Fibroblast of lung (primary cell): Measurements from ENCODE around the gene SUFU. TPM values are rescaled to one million over a fixed set of nuclear protein-coding genes. Genes with fewer than 3 reads are reported as not detected.
"Not testable (repeated sequence)": the region's sequence is repeated elsewhere in the genome, so short reads cannot be mapped to it uniquely, and the experiment has no call there.

Experiments used
- DNase-seq, 2 donors: peaks; one replicate each; pipeline versions ENCODE4 v3.0.0 to v3.0.0-alpha.2; 2010; ENCODE audit warnings: low read depth in 2 of 2
- H2AFZ ChIP-seq: 2 replicates; pipeline ENCODE4 v1.5.1; 2012; ENCODE audit warnings: low read length, control low read depth, inconsistent platforms
- H3K27ac ChIP-seq: 2 replicates; pipeline ENCODE4 v1.5.1; 2011; ENCODE audit warnings: low read length, control low read depth; ENCODE audit not compliant: insufficient read depth
- H3K27me3 ChIP-seq: 2 replicates; pipeline ENCODE4 v1.5.1; 2011; ENCODE audit warnings: mild to moderate bottlenecking, low read length; ENCODE audit not compliant: control insufficient read depth, insufficient read depth
- H3K36me3 ChIP-seq: 2 replicates; pipeline ENCODE4 v1.5.1; 2011; ENCODE audit warnings: low read length; ENCODE audit not compliant: control insufficient read depth, insufficient read depth
- H3K4me1 ChIP-seq: 2 replicates; pipeline ENCODE4 v1.5.1; 2011; ENCODE audit warnings: low read length; ENCODE audit not compliant: control insufficient read depth, insufficient read depth; ENCODE audit errors: extremely low read depth
- H3K4me2 ChIP-seq: 2 replicates; pipeline ENCODE4 v1.5.1; 2011; ENCODE audit warnings: low read length, control low read depth; ENCODE audit not compliant: insufficient read depth; ENCODE audit errors: extremely low read depth
- H3K4me3 ChIP-seq, 4 experiments: fragments of 200-600 bp in 1 of 4; sonication (generic) in 1 of 4; replicated peaks in 1 of 4; 2 replicates each; pipeline ENCODE4 v1.5.1; 2011 to 2016; ENCODE audit warnings: low read length in 4 of 4, low read depth in 3 of 4, mild to moderate bottlenecking in 3 of 4, control low read depth in 2 of 4, inconsistent platforms in 1 of 4, mixed read lengths in 1 of 4; ENCODE audit not compliant: insufficient read depth in 1 of 4; ENCODE audit errors: control extremely low read depth in 1 of 4
- H3K79me2 ChIP-seq: 2 replicates; pipeline ENCODE4 v1.5.1; 2012; ENCODE audit warnings: mild to moderate bottlenecking, low read length, inconsistent platforms; ENCODE audit not compliant: control insufficient read depth, insufficient read depth
- H3K9ac ChIP-seq: 2 replicates; pipeline ENCODE4 v1.5.1; 2011; ENCODE audit warnings: mild to moderate bottlenecking, low read length, control low read depth; ENCODE audit not compliant: insufficient read depth
- H3K9me3 ChIP-seq: 2 replicates; pipeline ENCODE4 v1.5.1; 2012; ENCODE audit warnings: low read depth, low read length; ENCODE audit not compliant: control insufficient read depth, insufficient read depth
- H4K20me1 ChIP-seq: 2 replicates; pipeline ENCODE4 v1.5.1; 2011; ENCODE audit warnings: low read length; ENCODE audit not compliant: control insufficient read depth, insufficient read depth; ENCODE audit errors: extremely low read depth
- CTCF ChIP-seq, 2 donors: IDR thresholded peaks in 1 of 2; conservative IDR thresholded peaks in 1 of 2; 1 replicate in 1 of 2; 2 replicates in 1 of 2; pipeline ENCODE4 v1.5.1; 2011 to 2012; ENCODE audit warnings: low read length in 2 of 2, control low read depth in 1 of 2, inconsistent platforms in 1 of 2, low read depth in 1 of 2, mild to moderate bottlenecking in 1 of 2
- EZH2 ChIP-seq: IDR thresholded peaks from 2 replicates; pipeline ENCODE4 v1.5.1; 2012; ENCODE audit warnings: low read length, control low read depth, mild to moderate bottlenecking; ENCODE audit errors: missing control alignments
- polyA plus RNA-seq, 2 donors: library from polyadenylated mRNA; depleted of rRNA in 1 of 2; stranded (reverse) in 1 of 2; unstranded in 1 of 2; fragments of >200 nt; gene quantifications; 2 replicates each; pipeline ENCODE4 v1.2.1, GENCODE V29; 2011 to 2012; ENCODE audit warnings: missing spikeins in 1 of 2
- total RNA-seq: library from RNA; depleted of rRNA; stranded (reverse); fragments of >200 nt; gene quantifications from 2 replicates; pipeline ENCODE4 v1.2.1, GENCODE V29; 2014

Gene SUFU
- total and polyA plus RNA-seq, 2 donors (not counting 1 experiment from before 2014, with no cell fraction given), result 4.3 to 5.6 TPM

- TF ChIP-seq CTCF (conservative IDR thresholded peaks at IDR 0.05 in 1 of 2, IDR thresholded peaks at IDR 0.05 in 1 of 2; ENCODE audit: low read depth in 1 of 2, low read length in 2 of 2) (no peak), EZH2 (no peak)
- DNase-seq, result no peak
Measured at GRCh38 chr10:102493771-102494170, 10.0 kb upstream of the SUFU start.

DNA sequence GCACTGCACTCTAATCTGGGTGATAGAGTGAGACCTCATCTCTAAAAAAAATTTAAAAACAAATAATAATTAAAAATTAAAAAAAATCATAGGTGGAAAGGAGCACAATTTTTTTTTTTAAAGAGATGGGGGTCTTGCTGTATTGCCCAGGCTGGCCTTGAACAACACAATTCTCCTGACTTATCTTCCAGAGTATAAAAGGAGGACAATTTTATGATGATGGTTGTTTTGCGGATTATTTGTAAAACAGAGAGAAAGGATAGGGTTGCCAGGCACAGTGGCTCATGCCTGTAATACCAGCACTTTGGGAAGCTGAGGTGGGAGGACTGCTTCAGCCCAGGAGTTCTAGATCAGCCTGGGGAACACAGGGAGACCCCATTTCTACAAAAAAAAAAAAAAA, 6.2 kb upstream of the SUFU start:
- H3K4me3 ChIP-seq, result no peak overlapping the region

More at GRCh38 chr10:102493771-102494170, 10.0 kb upstream of the SUFU start:
- H3K27ac ChIP-seq, result no peak overlapping the region
- H3K4me2 ChIP-seq, result no peak overlapping the region
- no peaks in the 10 kb centered on the region for H3K4me1 ChIP-seq
- H3K27me3 ChIP-seq, result no peaks in the 10 kb centered on the region
- no peaks in the 10 kb centered on the region for H3K9me3 ChIP-seq
- H2AFZ ChIP-seq, result no peak overlapping the region
- H3K79me2 ChIP-seq, result peaks cover 69% of the 10 kb centered on the region
- H3K9ac ChIP-seq, result no peak overlapping the region
- H3K4me3 ChIP-seq, result no peak overlapping the region
- peaks cover 6% of the 10 kb centered on the region for H3K36me3 ChIP-seq
- H4K20me1 ChIP-seq, result peaks cover 6% of the 10 kb centered on the region

GRCh38 chr10:102499356-102499755, 4.4 kb upstream of the SUFU start:
- H3K4me2 ChIP-seq, result no peak overlapping the region
- no peak overlapping the region for H3K4me3 ChIP-seq
- no peak overlapping the region for H3K27ac ChIP-seq
- peaks cover 69% of the 10 kb centered on the region for H3K79me2 ChIP-seq
- no peaks in the 10 kb centered on the region for H3K27me3 ChIP-seq
- H3K36me3 ChIP-seq, result no peaks in the 10 kb centered on the region
- no peak overlapping the region for H2AFZ ChIP-seq
- H3K9me3 ChIP-seq, result no peaks in the 10 kb centered on the region
- TF ChIP-seq EZH2, result no peak
- TF ChIP-seq CTCF (conservative IDR thresholded peaks at IDR 0.05 in 1 of 2, IDR thresholded peaks at IDR 0.05 in 1 of 2; ENCODE audit: low read depth in 1 of 2, low read length in 2 of 2), result no peak
- peaks cover 4% of the 10 kb centered on the region for H4K20me1 ChIP-seq
- H3K9ac ChIP-seq, result no peak overlapping the region
- DNase-seq, result no peak
- H3K4me1 ChIP-seq, result no peaks in the 10 kb centered on the region

More for the DNA sequence above, 6.2 kb upstream of the SUFU start:
- no peak for TF ChIP-seq EZH2
- no peak for TF ChIP-seq CTCF (conservative IDR thresholded peaks at IDR 0.05 in 1 of 2, IDR thresholded peaks at IDR 0.05 in 1 of 2; ENCODE audit: low read depth in 1 of 2, low read length in 2 of 2)
- DNase-seq, result no peak
- H3K4me1 ChIP-seq, result no peaks in the 10 kb centered on the region
- H3K27ac ChIP-seq, result no peak overlapping the region
- no peaks in the 10 kb centered on the region for H3K9me3 ChIP-seq
- no peak overlapping the region for H3K4me2 ChIP-seq
- no peak overlapping the region for H3K9ac ChIP-seq
- H4K20me1 ChIP-seq, result peaks cover 6% of the 10 kb centered on the region
- H3K79me2 ChIP-seq, result peaks cover 84% of the 10 kb centered on the region
- H3K36me3 ChIP-seq, result peaks cover 2% of the 10 kb centered on the region
- H2AFZ ChIP-seq, result no peak overlapping the region
- H3K27me3 ChIP-seq, result no peaks in the 10 kb centered on the region

DNA sequence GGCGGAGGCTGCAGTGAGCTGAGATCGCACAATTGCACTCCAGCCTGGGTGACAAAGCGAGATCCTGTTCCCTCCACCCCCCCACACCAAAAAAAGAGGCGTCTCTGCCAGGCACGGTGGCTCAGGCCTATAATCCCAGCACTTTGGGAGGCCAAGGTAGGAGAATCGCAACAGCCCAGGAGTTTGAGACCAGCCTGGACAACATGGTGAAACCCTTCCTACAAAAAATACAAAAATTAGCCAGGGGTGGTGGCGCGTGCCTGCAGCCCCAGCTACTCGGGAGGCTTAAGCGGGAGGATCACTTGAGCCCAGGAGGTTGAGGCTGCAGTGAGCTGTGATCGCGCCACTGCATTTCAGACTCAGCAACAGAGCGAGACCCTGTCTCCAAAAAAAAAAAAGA, 3.1 kb upstream of the SUFU start:
- H4K20me1 ChIP-seq, H3K9ac ChIP-seq, H2AFZ ChIP-seq, DNase-seq, H3K27ac ChIP-seq, H3K36me3 ChIP-seq, H3K27me3 ChIP-seq, H3K4me1 ChIP-seq, H3K9me3 ChIP-seq: not testable (repeated sequence)
- Histone ChIP-seq H3K79me2 (peaks cover 68% of the 10 kb centered on the region), H3K4me2 (peak overlapping the region; percentile 98), H3K4me3 (peak overlapping the region in 1 of 4 experiments; percentile 98)
